HEK293T (cell line): ENCODE data around the gene NEURL1.

Experiments used
- BHLHE40 ChIP-seq: fragments of 450-650 bp; IDR thresholded peaks from 2 replicates; pipeline ENCODE4 v1.6.1; 2016; ENCODE audit warnings: mild to moderate bottlenecking, moderate library complexity, borderline replicate concordance
- L3MBTL2 ChIP-seq: fragments of 450-650 bp; conservative IDR thresholded peaks from 2 replicates; pipeline ENCODE4 v1.6.1; 2016; ENCODE audit warnings: mild to moderate bottlenecking
- SP1 ChIP-seq: fragments of 450-650 bp; IDR thresholded peaks from 2 replicates; pipeline ENCODE4 v1.6.1; 2017
- SUZ12 ChIP-seq: fragments of 450-650 bp; IDR thresholded peaks from 2 replicates; pipeline ENCODE4 v1.6.1; 2016; ENCODE audit warnings: mild to moderate bottlenecking

DNA sequence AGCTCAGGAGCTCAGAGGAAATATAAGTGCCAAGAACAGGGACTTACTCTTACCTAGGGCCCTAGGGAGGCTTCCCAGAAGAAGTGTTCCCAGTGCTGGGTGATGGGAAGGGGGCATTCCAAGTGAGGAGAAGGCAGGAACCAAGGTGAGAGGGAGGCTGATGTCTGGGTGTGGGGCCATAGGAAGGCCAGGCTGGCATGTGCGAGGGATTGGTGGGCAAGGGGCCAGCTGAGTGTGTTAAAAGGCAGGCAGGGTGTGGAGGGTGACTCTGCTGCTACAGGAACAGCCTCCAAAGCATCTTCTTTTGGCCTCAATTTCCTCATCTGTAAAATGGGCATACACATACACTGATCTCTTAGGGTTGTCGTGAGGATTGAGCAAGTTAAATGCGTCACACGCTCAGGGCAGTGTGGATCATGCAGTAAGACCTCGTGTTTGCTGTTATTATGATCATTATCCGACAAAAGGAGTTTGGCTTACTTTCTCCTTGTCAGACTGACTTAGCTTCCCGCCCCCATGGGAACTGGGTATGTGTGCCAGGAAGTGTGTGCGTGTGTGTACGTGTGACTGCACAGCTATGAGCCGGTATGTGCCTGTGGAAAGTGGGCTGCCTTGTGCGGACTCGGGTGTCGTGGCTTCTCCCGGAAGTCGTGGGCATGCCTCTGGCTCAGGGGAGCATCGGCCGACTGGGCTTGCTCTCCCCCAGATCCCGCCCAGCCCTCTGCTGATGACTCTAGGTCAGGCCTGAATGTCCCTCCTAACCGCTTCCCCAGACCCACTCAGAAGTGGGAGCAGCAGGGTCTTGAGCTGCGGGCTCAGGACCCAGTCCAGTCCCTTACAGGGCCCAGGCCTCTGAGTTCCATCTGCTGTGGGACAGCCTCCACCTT lies 59.6 kb downstream of the NEURL1 start:
- TF ChIP-seq SP1 (no peak), SUZ12 (no peak), L3MBTL2 (no peak), BHLHE40 (no peak)
